Lung (tissue), 12 donors: ENCODE results near the gene PVALEF. TPM values are rescaled to one million over a fixed set of nuclear protein-coding genes. Genes with fewer than 3 reads are reported as not detected.

ENCODE experiments used
- ATAC-seq: fragments of 200-7000 bp; cut with Tn5 transposase; one replicate; pipeline ENCODE4 v1.9.1; 2020; ENCODE audit warnings: moderate number of reproducible peaks; ENCODE audit not compliant: insufficient read depth, low FRiP score
- DNase-seq, 3 donors: peaks; one replicate each; pipeline ENCODE4 v3.0.0-alpha.2; 2013 to 2017
- H3K27ac ChIP-seq, 2 donors: one replicate each; pipeline ENCODE4 v1.5.1; 2013; ENCODE audit warnings: mild to moderate bottlenecking in 2 of 2, moderate library complexity in 2 of 2, control low read depth in 1 of 2, inconsistent platforms in 1 of 2, low read depth in 1 of 2, low read length in 1 of 2
- H3K27me3 ChIP-seq, 3 donors: one replicate each; pipeline ENCODE4 v1.5.1; 2013; ENCODE audit warnings: low read length in 2 of 3; ENCODE audit not compliant: control insufficient read depth in 3 of 3, insufficient read depth in 3 of 3
- H3K36me3 ChIP-seq, 4 donors: one replicate each; pipeline ENCODE4 v1.5.1; 2013; ENCODE audit warnings: low read length in 4 of 4, mild to moderate bottlenecking in 1 of 4, moderate library complexity in 1 of 4; ENCODE audit not compliant: control insufficient read depth in 4 of 4, insufficient read depth in 4 of 4
- H3K4me1 ChIP-seq, 5 donors: one replicate each; pipeline ENCODE4 v1.5.1; 2013; ENCODE audit warnings: low read length in 5 of 5, mild to moderate bottlenecking in 2 of 5, moderate library complexity in 1 of 5; ENCODE audit not compliant: control insufficient read depth in 5 of 5, insufficient read depth in 5 of 5
- H3K4me3 ChIP-seq: one replicate; pipeline ENCODE4 v1.5.1; 2013; ENCODE audit warnings: mild to moderate bottlenecking, control low read depth, moderate library complexity
- H3K9ac ChIP-seq, 2 donors: one replicate each; pipeline ENCODE4 v1.5.1; 2013; ENCODE audit warnings: low read length in 2 of 2, control low read depth in 1 of 2; ENCODE audit not compliant: insufficient read depth in 1 of 2
- H3K9me3 ChIP-seq, 4 donors: one replicate each; pipeline ENCODE4 v1.5.1; 2013; ENCODE audit warnings: low read length in 3 of 4, mild to moderate bottlenecking in 1 of 4, moderate library complexity in 1 of 4; ENCODE audit not compliant: control insufficient read depth in 4 of 4, insufficient read depth in 3 of 4
- WGBS, 2 donors: extraction: QIAGEN DNeasy Blood & Tissue Kit; methylation state at CpG; one replicate each; pipeline ENCODE4 v1.1.7; 2013; 5-methylcytosine and 5-hydroxymethylcytosine counted together
- polyA plus RNA-seq, 2 donors: library from polyadenylated mRNA; stranded (reverse); fragments of 200-250 nt; gene quantifications; one replicate each; pipeline ENCODE4 v1.2.1, GENCODE V29; 2013
- total RNA-seq, 2 donors: library from RNA; depleted of rRNA in 1 of 2; stranded (reverse); fragments of >200 nt in 1 of 2; gene quantifications; one replicate each; pipeline ENCODE4 v1.2.1, GENCODE V29; 2014 to 2021
- TF ChIP-seq, protein P1 (sequence below): IDR thresholded peaks from 2 replicates; pipeline ENCODE4 v1.5.1; 2012; ENCODE audit warnings: mild to moderate bottlenecking; ENCODE audit errors: control extremely low read depth, extremely low read depth
- donor health status: control.
- donor health status: control.
- donor health status: Bipolar disorder and iron deficiency.
- donor health status: healthy.
- donor health status: DM: yes; HTN: yes; CAD: no.

PVALEF gene
- total and polyA plus RNA-seq, 4 donors = not detected

DNA sequence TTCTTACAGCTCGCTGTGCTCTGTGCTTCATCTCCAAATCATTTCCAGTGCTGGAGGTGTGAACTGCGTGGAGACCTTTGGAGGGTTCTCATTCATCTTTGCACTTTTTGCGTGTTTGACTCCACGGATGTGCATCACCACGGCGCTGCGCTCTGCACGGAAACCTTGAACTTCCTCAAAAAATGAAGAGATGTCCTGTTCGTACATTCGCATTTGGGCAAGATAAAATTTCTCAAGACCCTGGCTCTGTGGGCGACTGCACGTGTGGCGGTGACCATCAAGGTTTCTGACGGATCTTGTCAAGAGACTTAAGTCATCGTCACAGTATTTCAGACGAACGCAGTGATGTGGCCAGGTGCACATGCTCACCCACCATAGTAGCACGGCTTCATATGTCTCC lies 10.3 kb upstream of the PVALEF start:
- no peak for ATAC-seq
- no peak overlapping the region for H3K27ac ChIP-seq
- H3K27me3 ChIP-seq = no peaks in the 10 kb centered on the region
- H3K36me3 ChIP-seq = no peaks in the 10 kb centered on the region
- H3K9ac ChIP-seq = no peak overlapping the region
- peaks cover 0 to 7% (median 0%) of the 10 kb centered on the region in 5 donors for H3K4me1 ChIP-seq
- TF ChIP-seq, protein P1, sequence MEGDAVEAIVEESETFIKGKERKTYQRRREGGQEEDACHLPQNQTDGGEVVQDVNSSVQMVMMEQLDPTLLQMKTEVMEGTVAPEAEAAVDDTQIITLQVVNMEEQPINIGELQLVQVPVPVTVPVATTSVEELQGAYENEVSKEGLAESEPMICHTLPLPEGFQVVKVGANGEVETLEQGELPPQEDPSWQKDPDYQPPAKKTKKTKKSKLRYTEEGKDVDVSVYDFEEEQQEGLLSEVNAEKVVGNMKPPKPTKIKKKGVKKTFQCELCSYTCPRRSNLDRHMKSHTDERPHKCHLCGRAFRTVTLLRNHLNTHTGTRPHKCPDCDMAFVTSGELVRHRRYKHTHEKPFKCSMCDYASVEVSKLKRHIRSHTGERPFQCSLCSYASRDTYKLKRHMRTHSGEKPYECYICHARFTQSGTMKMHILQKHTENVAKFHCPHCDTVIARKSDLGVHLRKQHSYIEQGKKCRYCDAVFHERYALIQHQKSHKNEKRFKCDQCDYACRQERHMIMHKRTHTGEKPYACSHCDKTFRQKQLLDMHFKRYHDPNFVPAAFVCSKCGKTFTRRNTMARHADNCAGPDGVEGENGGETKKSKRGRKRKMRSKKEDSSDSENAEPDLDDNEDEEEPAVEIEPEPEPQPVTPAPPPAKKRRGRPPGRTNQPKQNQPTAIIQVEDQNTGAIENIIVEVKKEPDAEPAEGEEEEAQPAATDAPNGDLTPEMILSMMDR = no peak
- no peak for DNase-seq
- WGBS, 2 donors = 62 to 82% methylated on average over 18 of the region's 18 CpGs
- H3K4me3 ChIP-seq = no peak overlapping the region
- H3K9me3 ChIP-seq = peaks cover 0 to 4% (median 0%) of the 10 kb centered on the region in 4 donors

DNA sequence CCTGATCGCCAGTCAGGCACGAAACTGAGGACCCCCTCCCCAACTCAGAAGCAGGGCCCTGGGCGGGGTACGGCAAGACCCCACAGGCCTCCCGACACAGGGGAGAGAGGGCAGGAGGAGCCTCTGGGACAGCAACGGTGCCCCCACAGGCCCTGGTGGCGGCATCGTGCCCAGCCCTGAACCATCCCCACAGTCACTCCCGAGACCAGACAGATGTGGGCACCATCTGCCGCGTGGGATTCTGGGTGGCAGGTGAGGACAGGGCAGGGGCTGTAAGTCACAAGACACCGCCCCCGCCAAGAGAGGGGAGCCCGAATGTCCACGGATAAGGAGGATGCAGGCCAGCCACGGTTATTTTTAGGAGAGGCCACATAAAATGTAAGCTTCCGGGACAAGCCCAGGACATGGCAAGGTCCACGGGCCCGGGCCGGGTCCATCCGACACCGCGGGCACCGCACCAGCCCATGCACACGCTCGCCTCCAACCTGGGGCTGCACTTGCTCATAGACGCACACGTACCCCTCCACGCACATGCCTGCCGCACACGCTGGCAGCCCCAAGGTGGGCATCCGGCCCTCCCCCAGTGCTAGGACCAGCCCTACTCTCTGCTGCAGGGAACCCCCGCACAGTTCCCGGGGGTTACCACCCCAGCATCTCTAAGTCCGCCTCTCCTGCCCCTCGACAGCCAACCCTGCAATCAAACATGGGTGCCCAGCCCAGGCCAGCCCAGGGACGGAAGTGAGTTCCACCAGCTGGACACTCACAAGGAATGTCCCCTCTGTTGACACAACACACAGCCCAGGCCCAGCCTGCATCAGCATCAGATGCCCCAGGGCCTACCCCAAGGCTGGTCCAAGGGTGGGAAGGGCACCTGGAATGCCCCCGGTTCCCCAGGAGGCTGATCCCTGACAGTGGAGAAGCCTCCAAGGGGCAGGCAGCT lies 8.2 kb upstream of the PVALEF start:
- peaks cover 0 to 2% (median 0%) of the 10 kb centered on the region in 4 donors for H3K9me3 ChIP-seq
- no peak overlapping the region for H3K4me3 ChIP-seq
- TF ChIP-seq, protein P1 = no peak
- 91 to 95% methylated on average over 36 to 38 of the region's 38 CpGs for WGBS, 2 donors
- H3K9ac ChIP-seq = no peak overlapping the region
- no peak overlapping the region for H3K27ac ChIP-seq
- peaks cover 0 to 4% (median 0%) of the 10 kb centered on the region in 5 donors for H3K4me1 ChIP-seq
- H3K27me3 ChIP-seq = no peaks in the 10 kb centered on the region
- no peaks in the 10 kb centered on the region for H3K36me3 ChIP-seq
- ATAC-seq = no peak
- DNase-seq = no peak

DNA sequence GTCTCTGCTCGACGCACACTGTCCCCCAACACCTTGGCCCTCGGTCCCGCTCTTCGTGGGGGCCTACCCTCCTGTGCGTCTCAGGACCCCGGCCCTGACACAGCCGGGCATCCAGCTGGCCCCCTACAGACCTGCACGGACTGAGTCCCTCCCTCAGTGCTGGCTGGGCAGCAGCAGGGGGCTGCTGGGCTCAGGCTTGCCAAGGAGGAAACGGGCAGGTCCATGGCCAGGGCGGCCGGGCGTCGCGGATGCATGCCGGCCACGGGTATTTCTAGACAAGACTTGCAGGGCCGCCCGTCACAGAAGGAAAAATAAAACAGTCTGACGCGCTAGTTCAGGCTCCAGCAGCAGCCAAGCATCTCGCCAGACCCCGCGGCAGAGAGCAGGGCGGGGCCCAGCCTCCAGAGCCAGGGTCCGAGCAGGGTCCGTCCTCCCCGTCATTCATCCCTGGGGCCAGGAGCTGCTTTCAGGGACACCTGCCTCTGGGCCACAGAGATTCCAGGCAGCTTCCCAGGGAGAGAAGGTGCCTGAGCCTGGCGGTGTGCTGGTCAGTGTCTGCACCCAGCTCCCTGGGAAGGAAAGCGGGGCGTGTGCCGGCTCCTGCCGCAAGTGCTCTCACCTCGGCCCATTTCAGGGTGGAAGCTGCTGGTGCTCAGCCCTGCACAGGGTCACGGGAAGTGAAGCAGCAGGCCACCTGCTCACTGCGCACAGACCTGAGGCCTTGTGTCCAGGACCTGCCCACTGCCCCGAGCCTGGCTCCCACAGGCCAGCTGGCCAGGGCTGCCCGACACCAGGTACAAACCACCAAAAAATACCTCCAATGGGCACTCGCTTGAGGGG lies 7.2 kb upstream of the PVALEF start:
- no peak for DNase-seq
- H3K9ac ChIP-seq = no peak overlapping the region

More for the DNA sequence above, 7.2 kb upstream of the PVALEF start:
- Histone ChIP-seq H3K4me1 (peaks cover 0 to 4% (median 0%) of the 10 kb centered on the region in 5 donors), H3K9me3 (peaks cover 0 to 2% (median 0%) of the 10 kb centered on the region in 4 donors), H3K4me3 (no peak overlapping the region), H3K36me3 (no peaks in the 10 kb centered on the region), H3K27me3 (no peaks in the 10 kb centered on the region), H3K27ac (no peak overlapping the region)
- no peak for ATAC-seq
- 91 to 93% methylated on average over 38 to 39 of the region's 39 CpGs for WGBS, 2 donors
- TF ChIP-seq, protein P1 = no peak
